Natural killer cell treated with Interleukin-12 subunit alpha and Interleukin-12 subunit beta and Interleukin-15 and Interleukin-18, amount 100 ng/mL, for 72 hours (primary cell): ENCODE results near the gene MREG. TPM values are rescaled to one million over a fixed set of nuclear protein-coding genes. Genes with fewer than 3 reads are reported as not detected.

Experiments
- ATAC-seq, 2 donors: fragments of 150-1000 bp; cut with Tn5 transposase in 1 of 2; sonication (Bioruptor Pico), chemical (Tn5 transposase) in 1 of 2; 2 replicates each; pipeline ENCODE4 v1.10.0; 2021
- DNase-seq: peaks from one replicate; pipeline ENCODE4 v3.0.0; 2022; ENCODE audit warnings: low spot score
- H3K27ac Mint-ChIP-seq, 2 donors: 1 replicate in 1 of 2; 2 replicates in 1 of 2; pipeline ENCODE4 v1.8.0; 2022; ENCODE audit warnings: mixed read lengths in 2 of 2, mild to moderate bottlenecking in 1 of 2, moderate library complexity in 1 of 2
- H3K27me3 Mint-ChIP-seq, 2 donors: 1 replicate in 1 of 2; 2 replicates in 1 of 2; pipeline ENCODE4 v1.8.0; 2022; ENCODE audit warnings: mixed read lengths in 2 of 2
- H3K36me3 Mint-ChIP-seq: one replicate; pipeline ENCODE4 v1.8.0; 2022; ENCODE audit warnings: mixed read lengths
- H3K4me1 Mint-ChIP-seq, 2 donors: 1 replicate in 1 of 2; 2 replicates in 1 of 2; pipeline ENCODE4 v1.8.0; 2022; ENCODE audit warnings: low read depth in 2 of 2, mixed read lengths in 2 of 2, mild to moderate bottlenecking in 1 of 2
- H3K4me3 Mint-ChIP-seq: one replicate; pipeline ENCODE4 v1.8.0; 2022; ENCODE audit warnings: mixed read lengths
- H3K9me3 Mint-ChIP-seq: 2 replicates; pipeline ENCODE4 v1.8.0; 2022; ENCODE audit warnings: mixed read lengths
- total RNA-seq, 2 donors: library from RNA; stranded (reverse); gene quantifications; one replicate each; pipeline ENCODE4 v1.2.3, GENCODE V29; 2022

The MREG gene
- total RNA-seq, 2 donors from 2014 or later = 9.2 to 14.6 TPM

DNA sequence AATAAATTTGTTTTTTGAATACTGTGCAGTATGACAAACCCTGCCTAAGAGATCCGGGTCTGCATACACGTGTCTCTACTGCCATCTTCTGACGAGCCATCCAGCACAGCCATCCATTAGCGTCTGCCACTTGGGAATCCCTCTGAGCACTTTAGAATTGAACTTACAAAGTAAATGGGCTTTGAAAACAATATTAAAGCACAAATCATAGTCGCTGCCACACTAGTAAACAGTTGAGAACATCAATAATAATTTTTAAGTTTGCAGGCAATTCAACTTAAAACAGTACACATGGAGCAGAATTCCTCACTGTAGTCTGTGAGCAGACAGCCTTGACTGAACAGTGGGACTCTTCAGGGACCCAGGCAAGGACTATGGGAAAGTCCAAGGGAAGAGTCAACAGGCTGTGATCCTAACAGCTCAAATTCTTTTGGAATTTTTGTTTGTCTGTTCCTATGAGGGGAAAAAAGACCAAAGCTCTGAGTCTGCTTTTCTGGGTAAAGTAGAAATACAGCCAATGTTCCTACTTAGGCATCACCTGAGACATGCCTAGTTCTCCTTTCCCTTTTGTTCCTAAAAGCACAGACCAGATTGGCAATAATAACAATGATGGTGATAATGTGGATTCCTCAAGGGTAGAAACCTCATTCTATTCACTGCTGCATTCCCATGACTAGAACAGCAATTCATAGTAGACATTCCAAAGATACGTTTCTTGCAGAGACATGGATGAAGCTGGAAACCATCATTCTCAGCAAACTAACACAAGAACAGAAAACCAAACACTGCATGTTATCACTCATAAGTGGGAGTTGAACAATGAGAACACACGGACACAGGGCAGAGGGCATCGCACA is 92.9 kb downstream of the MREG start:
- Mint-ChIP-seq H3K9me3 (no peaks in the 10 kb centered on the region), H3K4me3 (no peak overlapping the region), H3K27me3 (peaks cover 5 to 17% of the 10 kb centered on the region in 2 donors), H3K36me3 (no peaks in the 10 kb centered on the region), H3K4me1 (peaks cover 15 to 16% of the 10 kb centered on the region in 2 donors), H3K27ac (no peak overlapping the region)
- DNase-seq (no peak), ATAC-seq (peak; percentile 65 to 74)

DNA sequence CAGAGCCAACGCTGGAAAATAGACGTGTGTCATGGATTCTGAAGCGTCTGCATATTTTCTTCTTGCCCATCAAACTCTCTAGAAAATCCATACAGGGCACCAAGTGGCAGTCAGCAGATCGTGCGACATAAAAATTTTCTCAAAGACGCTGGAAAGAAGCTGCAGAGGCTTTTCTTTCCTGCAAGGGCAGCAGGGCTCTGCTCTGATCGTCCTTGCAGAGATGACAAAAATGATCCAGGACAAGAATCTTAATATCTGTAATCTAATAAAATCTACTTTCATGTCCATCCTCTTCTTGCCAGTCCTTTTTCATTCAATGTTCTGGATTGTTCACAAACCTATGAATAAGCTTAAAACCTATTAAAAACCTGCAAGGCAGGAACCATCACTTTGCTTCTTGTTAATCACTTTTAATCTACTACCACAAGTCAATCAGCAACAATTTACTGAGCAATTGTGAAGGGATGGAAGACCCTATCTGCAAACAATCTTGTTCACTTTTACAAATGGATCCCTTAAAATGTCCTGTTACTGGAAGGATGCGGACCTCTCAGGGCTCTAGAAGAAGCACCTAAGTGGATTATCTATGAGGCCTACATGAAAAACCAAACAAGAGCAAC is 93.6 kb downstream of the MREG start:
- H3K27ac Mint-ChIP-seq = no peak overlapping the region
- H3K27me3 Mint-ChIP-seq = peaks cover 0 to 17% of the 10 kb centered on the region in 2 donors
- H3K9me3 Mint-ChIP-seq = no peaks in the 10 kb centered on the region
- no peaks in the 10 kb centered on the region for H3K36me3 Mint-ChIP-seq
- ATAC-seq (no peak), DNase-seq (no peak)
- no peak overlapping the region for H3K4me3 Mint-ChIP-seq
- peaks cover 18 to 19% of the 10 kb centered on the region in 2 donors for H3K4me1 Mint-ChIP-seq

DNA sequence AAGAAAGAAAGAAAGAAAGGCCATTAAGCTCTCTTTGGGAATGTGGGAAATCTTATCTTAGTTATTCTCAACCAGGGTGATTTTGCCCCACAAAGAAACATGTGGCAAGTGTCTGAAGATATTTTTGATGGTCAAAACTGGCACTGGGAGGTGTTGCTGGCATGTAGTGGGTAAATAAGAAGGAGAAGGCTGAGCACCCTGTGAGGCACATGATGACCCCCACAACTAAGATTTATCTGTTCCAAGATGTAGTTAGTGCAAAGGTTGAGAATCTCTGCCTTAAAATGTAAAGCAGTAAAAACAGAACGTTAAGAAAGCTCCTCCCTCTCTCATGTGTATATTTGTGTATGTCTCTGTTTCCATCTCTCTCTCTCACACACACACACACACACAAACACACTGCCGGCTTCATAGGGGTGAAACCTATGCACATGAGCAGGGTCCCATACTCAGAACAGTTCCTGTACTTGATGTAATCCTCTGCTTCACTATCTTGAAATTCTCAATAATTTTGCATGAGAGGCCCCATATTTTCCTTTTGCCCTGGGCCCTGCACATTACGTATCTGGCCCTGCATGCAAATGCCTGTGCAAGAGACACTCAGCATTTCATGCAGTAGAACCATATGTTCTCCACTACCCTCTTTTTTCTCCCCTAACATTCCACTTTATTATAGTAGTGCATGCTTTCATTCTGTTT is 94.3 kb downstream of the MREG start:
- Mint-ChIP-seq H3K4me1 (peaks cover 19 to 20% of the 10 kb centered on the region in 2 donors), H3K4me3 (no peak overlapping the region), H3K27ac (no peak overlapping the region), H3K36me3 (no peaks in the 10 kb centered on the region), H3K27me3 (peaks cover 0 to 21% of the 10 kb centered on the region in 2 donors), H3K9me3 (no peaks in the 10 kb centered on the region)
- ATAC-seq = no peak
- no peak for DNase-seq

DNA sequence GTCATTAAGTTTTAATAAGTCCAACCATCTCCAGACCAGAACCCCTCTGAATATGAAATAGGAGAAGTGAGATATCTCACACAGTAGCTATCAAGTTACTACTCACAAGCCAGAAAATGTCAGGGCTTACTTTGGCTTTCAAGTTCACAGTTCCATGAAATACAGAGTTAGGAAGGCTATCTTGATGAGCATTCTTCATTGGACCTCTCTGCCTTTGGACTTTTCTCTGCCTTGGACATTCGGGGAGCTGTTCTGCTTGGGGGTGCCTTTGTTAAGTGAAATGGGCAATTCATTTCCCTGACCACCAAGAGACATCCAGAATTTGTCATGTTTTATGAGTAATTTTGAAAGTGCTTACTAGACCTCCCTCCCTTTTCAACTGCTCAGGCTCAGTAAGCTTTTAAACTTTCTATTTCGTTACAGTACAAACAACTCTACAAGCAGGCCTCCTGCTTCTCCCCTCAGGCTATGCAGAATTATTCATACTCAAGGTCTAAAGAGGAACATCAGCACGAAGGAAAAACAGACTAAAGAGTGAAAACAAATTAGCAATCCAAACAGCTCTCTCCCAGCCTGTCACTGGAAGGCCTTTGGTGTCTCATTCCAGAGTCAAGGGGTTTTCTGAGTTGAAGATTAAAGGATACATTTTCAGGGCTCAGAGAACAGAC is 95.3 kb downstream of the MREG start:
- no peaks in the 10 kb centered on the region for H3K36me3 Mint-ChIP-seq
- no peak overlapping the region for H3K4me3 Mint-ChIP-seq
- no peak overlapping the region for H3K27ac Mint-ChIP-seq
- H3K9me3 Mint-ChIP-seq = no peaks in the 10 kb centered on the region
- DNase-seq (no peak), ATAC-seq (peak in 1 of 2 donors; percentile 53)
- peaks cover 0 to 19% of the 10 kb centered on the region in 2 donors for H3K27me3 Mint-ChIP-seq
- H3K4me1 Mint-ChIP-seq = peaks cover 19 to 20% of the 10 kb centered on the region in 2 donors

DNA sequence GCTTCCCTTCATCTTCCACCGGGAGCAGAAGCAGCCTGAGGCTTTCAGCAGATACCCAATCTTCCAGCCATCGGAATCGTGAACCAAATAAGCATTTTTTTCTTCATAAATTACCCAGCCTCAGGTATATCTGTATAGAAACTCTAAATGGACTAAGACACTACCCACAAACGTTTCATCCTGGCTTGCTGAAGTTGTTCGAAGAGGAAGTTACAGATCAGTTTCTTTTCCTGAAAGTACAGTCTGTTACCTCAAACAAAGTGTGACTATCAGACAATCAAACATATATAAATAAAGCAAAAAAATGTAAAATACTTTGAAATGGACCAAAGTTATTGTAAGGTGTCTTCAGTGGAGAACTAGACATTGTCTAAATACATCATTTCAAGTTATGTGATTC is 97.9 kb downstream of the MREG start:
- Mint-ChIP-seq H3K4me1 (peaks cover 19 to 20% of the 10 kb centered on the region in 2 donors), H3K4me3 (no peak overlapping the region), H3K36me3 (no peaks in the 10 kb centered on the region), H3K27me3 (peaks cover 8 to 16% of the 10 kb centered on the region in 2 donors), H3K9me3 (no peaks in the 10 kb centered on the region), H3K27ac (no peak overlapping the region)
- DNase-seq (no peak), ATAC-seq (no peak)

DNA sequence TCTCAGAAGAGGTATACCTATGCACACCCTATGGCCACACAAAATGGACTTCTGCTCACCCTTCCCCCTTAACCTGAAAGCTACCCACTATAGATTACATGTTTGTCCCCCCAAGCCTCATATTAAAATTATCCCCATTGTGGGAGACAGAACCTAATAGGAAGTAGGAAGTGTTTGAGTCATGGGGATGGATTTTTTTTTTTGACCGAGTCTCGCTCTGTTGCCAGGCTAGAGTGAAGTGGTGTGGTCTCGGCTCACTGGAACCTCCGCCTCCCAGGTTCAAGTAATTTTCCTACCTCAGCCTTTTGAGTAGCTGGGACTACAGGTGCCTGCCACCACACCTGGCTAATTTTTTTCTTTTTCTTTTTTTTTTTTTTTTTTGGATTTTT is 98.6 kb downstream of the MREG start:
- DNase-seq (no peak), ATAC-seq (no peak)
- Mint-ChIP-seq H3K27ac (no peak overlapping the region), H3K9me3 (no peaks in the 10 kb centered on the region), H3K27me3 (peaks cover 13 to 18% of the 10 kb centered on the region in 2 donors), H3K4me1 (peaks cover 19 to 20% of the 10 kb centered on the region in 2 donors), H3K4me3 (no peak overlapping the region), H3K36me3 (no peaks in the 10 kb centered on the region)

DNA sequence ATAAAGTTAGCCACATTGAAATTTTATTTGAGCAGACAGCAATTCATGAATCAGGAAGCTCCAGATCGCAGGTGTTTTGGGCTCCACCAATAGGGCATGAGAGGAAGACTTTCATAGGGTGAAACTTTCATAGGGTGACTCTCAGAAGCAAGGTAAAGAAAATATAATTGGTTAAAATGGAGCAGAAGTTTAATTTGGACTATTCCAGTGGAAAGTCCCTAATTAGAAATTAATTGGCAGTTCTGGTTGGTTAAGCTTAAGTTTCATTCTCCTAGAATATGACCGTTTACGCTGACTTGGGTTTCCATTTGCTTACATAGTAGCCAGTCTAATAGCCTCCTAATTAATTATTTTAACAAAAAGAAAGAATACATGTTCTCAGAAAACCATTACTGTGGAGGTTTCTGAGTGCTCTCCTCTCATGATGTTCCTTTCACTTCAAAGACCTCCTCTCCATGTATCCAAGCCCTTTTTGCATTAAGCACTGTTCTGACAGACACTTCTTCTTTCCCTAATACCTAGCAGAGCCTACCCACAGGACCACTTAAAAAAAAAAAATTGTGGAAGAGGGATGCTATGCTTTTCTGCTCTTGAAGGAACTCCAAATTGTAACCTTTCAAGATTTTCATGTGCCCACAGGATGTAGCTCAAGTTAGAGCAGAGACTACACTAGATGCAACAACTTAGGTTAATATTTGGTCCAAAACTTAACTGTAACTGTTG is 99.1 kb downstream of the MREG start:
- no peak for DNase-seq
- H3K9me3 Mint-ChIP-seq = no peaks in the 10 kb centered on the region
- H3K36me3 Mint-ChIP-seq = no peaks in the 10 kb centered on the region
- no peak overlapping the region for H3K4me3 Mint-ChIP-seq
- peaks cover 18 to 20% of the 10 kb centered on the region in 2 donors for H3K27me3 Mint-ChIP-seq
- H3K27ac Mint-ChIP-seq = no peak overlapping the region
- peaks cover 19 to 20% of the 10 kb centered on the region in 2 donors for H3K4me1 Mint-ChIP-seq
- no peak for ATAC-seq

DNA sequence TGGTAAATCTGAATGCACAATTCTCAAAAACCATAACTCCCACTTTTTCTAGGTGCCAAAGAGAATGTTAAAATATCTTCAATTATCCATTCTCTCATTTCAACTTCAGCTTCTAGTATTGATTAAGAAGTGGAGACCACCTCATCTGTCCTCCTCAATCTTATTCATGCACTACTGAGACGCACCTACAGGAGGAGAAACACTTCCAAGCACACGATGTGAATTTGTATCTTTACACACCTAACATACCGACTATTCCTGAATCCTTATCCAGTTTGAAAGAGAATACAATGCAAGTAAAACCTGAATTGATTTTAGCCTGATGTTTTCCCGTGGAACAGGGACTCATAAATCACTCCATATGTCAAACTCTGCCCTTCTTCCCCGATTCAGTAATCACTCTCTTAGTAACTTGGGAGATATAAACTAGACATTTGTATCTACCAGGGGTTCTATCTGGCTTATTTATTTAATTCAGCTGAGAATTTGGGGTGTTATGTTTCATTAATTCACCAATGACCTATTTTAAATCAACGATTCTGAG is 101.0 kb downstream of the MREG start:
- Mint-ChIP-seq H3K4me3 (no peak overlapping the region), H3K36me3 (no peaks in the 10 kb centered on the region), H3K4me1 (peaks cover 12 to 17% of the 10 kb centered on the region in 2 donors), H3K27ac (no peak overlapping the region), H3K27me3 (peaks cover 27 to 37% of the 10 kb centered on the region in 2 donors), H3K9me3 (no peaks in the 10 kb centered on the region)
- no peak for ATAC-seq
- DNase-seq = no peak

DNA sequence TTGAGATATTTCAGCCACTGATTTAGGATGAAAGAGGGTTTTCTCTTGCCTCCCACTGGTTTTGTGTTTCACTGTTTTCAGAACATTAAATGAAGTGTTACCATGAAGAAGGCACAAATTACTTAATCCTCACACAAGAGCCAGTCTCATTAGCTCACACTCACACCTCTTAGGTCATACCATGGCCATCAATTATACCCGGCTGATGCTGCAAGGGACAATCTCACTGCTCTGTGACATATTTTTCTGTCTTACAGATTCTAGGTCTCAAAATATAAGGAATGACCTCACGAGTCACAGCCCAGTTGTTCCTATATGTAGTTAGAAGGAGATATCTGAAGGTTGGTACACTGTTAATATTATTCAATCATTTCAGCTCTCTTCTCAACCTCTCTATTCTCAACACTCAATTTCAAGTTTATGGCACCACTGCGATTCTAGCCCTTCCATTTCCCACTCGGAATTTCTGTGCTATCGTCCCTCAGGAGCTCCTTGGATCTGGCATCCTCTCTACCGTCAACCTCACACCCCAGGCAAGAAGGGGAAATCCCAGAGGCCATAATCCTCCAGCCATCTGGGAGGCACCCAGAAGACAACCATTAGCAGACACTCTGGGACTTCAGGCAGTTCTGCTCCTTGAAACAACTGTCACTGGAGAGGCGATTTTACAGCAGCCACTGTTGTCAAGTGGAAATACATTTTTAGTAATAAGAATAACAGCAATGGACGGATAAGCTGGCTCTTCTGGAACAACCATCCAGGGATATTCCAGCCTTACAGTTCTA is 101.9 kb downstream of the MREG start:
- Mint-ChIP-seq H3K4me3 (no peak overlapping the region), H3K36me3 (no peaks in the 10 kb centered on the region), H3K27ac (no peak overlapping the region), H3K4me1 (peaks cover 4 to 10% of the 10 kb centered on the region in 2 donors), H3K27me3 (peaks cover 27 to 38% of the 10 kb centered on the region in 2 donors), H3K9me3 (no peaks in the 10 kb centered on the region)
- DNase-seq (no peak), ATAC-seq (no peak)

DNA sequence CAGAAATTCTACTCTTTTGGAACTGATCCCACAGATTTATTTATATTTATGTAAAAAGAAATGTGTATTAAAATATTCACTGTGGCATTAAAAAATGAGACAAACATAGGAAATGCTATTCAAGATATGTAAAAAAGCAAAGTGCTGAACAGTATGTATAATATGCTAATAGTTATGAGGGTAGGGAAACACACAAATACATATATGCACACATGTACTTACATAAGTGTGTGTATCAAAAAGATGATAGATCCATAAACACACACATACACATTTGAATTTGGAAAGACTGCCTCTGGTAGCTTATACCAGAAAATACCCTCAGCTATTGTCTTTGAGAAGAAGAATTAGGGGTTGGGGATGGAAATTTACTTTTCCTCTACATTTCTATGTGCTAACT is 103.2 kb downstream of the MREG start:
- Mint-ChIP-seq H3K27ac (no peak overlapping the region), H3K4me3 (no peak overlapping the region), H3K27me3 (peaks cover 27 to 38% of the 10 kb centered on the region in 2 donors), H3K36me3 (no peaks in the 10 kb centered on the region), H3K4me1 (peaks cover under 1 to 3% of the 10 kb centered on the region in 2 donors), H3K9me3 (no peaks in the 10 kb centered on the region)
- no peak for ATAC-seq
- no peak for DNase-seq

DNA sequence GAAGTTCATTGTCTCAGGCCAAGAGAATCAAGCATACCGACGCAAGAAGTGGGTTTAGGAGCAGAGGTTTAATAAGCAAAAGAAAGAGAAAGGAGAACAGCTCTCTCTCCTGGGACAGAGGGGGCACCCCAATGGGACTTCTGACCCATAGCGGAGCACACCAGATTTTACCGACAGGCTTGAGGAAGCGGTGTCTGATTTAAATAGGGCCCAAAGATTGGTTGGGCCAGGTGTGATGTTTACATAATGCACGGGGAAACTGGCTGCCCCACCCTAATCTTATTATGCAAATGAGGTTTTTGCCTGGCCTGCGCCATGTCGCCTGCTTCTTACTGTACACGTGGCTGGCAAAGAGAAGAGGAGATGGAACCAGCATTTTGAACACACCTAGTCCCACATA is 106.2 kb downstream of the MREG start:
- Mint-ChIP-seq H3K27me3 (peaks cover 28 to 54% of the 10 kb centered on the region in 2 donors), H3K4me3 (no peak overlapping the region), H3K9me3 (no peaks in the 10 kb centered on the region), H3K27ac (no peak overlapping the region), H3K36me3 (no peaks in the 10 kb centered on the region), H3K4me1 (no peaks in the 10 kb centered on the region)
- DNase-seq (no peak), ATAC-seq (no peak)

DNA sequence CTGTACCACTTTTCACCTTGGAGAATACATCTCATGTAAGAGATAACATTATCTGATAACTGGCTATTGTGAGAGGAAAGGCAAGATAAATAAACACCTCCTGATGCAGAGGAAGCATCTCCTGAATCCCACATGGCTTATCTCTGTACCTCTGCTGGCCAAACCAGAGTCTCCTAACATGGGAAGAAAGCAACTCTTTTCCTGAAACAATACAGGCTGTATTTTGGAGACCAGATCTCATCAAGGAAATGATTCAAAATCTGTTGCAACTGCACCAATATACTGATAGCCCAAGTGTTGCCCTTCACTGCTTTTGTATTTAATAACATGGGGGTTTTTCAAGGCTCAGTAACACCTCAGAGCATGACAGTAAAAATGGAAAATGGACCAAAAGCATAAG is 106.9 kb downstream of the MREG start:
- Mint-ChIP-seq H3K27me3 (peaks cover 29 to 61% of the 10 kb centered on the region in 2 donors), H3K9me3 (no peaks in the 10 kb centered on the region), H3K36me3 (no peaks in the 10 kb centered on the region), H3K4me1 (no peaks in the 10 kb centered on the region), H3K4me3 (no peak overlapping the region), H3K27ac (no peak overlapping the region)
- ATAC-seq (no peak), DNase-seq (no peak)
